Measurements from ENCODE around the gene DYNLT2.
A peak's percentile ranks its signal among the peaks of the same experiment; 100 is the strongest.

The DYNLT2 gene

GRCh38 chr6:169714595-169714994, 36.8 kb downstream of the DYNLT2 start:
- TF ChIP-seq CTCF (IDR thresholded peaks at IDR 0.05; ENCODE audit: low read depth, low read length, missing control alignments) = no peak
- DNase-seq (ENCODE audit: extremely low read depth, low read depth) = no peak

GRCh38 chr6:169714178-169714577, 37.2 kb downstream of the DYNLT2 start:
- no peak for DNase-seq (ENCODE audit: extremely low read depth, low read depth)
- no peak for TF ChIP-seq CTCF (IDR thresholded peaks at IDR 0.05; ENCODE audit: low read depth, low read length, missing control alignments)

More at GRCh38 chr6:169714595-169714994, 36.8 kb downstream of the DYNLT2 start:
- no peak overlapping the region for H3K4me3 ChIP-seq (replicated peaks; ENCODE audit: low read depth, low read length)

GRCh38 chr6:169710009-169710408, 41.4 kb downstream of the DYNLT2 start:
- TF ChIP-seq CTCF (IDR thresholded peaks at IDR 0.05; ENCODE audit: low read depth, low read length, missing control alignments) = no peak
- H3K4me3 ChIP-seq (replicated peaks; ENCODE audit: low read depth, low read length) = no peak overlapping the region
- DNase-seq (ENCODE audit: extremely low read depth, low read depth) = no peak

More at GRCh38 chr6:169714178-169714577, 37.2 kb downstream of the DYNLT2 start:
- no peak overlapping the region for H3K4me3 ChIP-seq (replicated peaks; ENCODE audit: low read depth, low read length)

- H3K4me3 ChIP-seq (replicated peaks; ENCODE audit: low read depth, low read length) = no peak overlapping the region
- no peak for DNase-seq (ENCODE audit: extremely low read depth, low read depth)
- no peak for TF ChIP-seq CTCF (IDR thresholded peaks at IDR 0.05; ENCODE audit: low read depth, low read length, missing control alignments)
These were observed 42.1 kb downstream of the DYNLT2 start for GRCh38 chr6:169709293-169709692.

- no peak for DNase-seq (ENCODE audit: extremely low read depth, low read depth)
- no peak overlapping the region for H3K4me3 ChIP-seq (replicated peaks; ENCODE audit: low read depth, low read length)
- TF ChIP-seq CTCF (IDR thresholded peaks at IDR 0.05; ENCODE audit: low read depth, low read length, missing control alignments) = no peak
These were observed 43.6 kb downstream of the DYNLT2 start for GRCh38 chr6:169707772-169708171.

GRCh38 chr6:169702840-169703246, 48.5 kb downstream of the DYNLT2 start:
- no peak for DNase-seq (ENCODE audit: extremely low read depth, low read depth)
- TF ChIP-seq CTCF (IDR thresholded peaks at IDR 0.05; ENCODE audit: low read depth, low read length, missing control alignments) = no peak

More at GRCh38 chr6:169702840-169703246, 48.5 kb downstream of the DYNLT2 start:
- H3K4me3 ChIP-seq (replicated peaks; ENCODE audit: low read depth, low read length) = peak overlapping the region; percentile 79
